Hematopoietic multipotent progenitor cell treated with erythropoietin and hydrocortisone succinate and interleukin-3 and kit ligand, for 6 days (in vitro differentiated cells): ENCODE results near the gene SLC7A6OS.

Source experiments
- DNase-seq: peaks from one replicate; pipeline ENCODE4 v3.0.0-alpha.2; 2015

The SLC7A6OS gene

DNA sequence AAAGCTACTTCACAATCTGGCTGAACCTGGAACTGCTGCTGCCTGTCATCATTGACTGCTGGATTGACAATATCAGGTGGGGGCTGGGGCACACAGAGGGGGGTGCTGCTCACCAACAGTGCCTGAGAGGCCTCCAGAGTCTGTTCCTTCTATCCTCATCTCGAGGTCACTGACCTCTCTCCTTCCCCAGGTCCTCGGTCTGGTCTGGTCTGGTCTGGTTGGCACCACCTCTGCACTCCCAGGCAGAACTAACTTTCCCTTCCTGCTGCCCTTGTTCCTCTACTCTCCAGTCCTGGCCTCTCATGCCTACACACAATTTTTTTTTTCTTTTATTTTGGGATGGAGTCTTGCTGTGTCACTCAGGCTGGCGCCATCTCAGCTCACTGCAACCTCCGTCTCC lies 61.4 kb downstream of the SLC7A6OS start:
- no peak for DNase-seq
